LNCAP (cell line): Measurements from ENCODE around the gene NRP2.
A peak's percentile ranks its signal among the peaks of the same experiment; 100 is the strongest.

ENCODE experiments used
- CTCF ChIP-seq: fragments of 450-650 bp; IDR thresholded peaks from 2 replicates; pipeline ENCODE4 v1.5.1; 2017; ENCODE audit warnings: mild to moderate bottlenecking

Gene NRP2

GRCh38 chr2:205692104-205692503 is 9.8 kb downstream of the NRP2 start:
- TF ChIP-seq CTCF, result no peak

DNA sequence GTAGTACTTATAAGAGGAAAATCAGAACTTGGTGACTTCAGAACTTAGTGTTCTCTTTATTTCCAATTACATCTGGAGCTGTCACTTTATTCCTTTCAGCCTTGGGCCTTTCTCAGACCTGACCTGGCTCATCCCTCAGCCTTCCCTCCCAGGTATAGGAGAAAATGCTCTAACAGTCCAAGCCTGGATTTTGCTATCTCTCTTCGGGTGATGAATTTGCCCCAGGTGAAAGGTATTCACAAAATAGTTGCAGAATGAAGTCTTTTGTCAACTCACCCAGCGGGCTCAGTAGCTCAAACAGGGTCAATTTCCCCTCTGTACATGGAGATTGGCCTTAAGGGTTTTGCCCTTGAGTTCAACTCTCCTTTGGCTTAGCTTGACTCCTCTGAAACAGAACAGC is 12.0 kb downstream of the NRP2 start:
- no peak for TF ChIP-seq CTCF

DNA sequence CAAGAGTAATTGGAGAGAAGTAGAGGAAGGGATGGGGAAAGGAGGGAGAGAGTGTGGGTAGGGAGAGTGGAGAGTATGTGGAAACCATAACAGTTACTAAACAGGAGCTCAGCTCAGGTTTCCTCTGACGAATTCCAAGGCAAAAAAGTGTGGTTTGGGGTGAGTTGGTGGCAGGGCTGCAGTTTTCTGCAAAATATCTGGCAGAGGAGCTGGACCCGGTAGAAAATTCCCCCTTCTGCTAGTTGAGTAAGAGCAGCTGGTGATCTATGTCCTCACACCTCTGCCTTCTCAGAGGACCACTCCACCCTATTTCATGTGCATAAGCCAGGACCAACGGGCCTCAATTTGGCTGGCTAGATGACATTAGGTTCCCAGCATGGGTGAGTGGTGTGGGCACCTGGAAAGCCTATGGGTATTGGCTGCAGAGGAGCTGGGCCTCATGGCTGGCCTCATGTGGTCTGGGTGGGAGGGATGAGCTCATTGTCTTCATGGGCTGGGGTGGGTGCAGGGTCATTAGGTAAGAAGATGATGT is 13.2 kb downstream of the NRP2 start:
- TF ChIP-seq CTCF, result no peak

DNA sequence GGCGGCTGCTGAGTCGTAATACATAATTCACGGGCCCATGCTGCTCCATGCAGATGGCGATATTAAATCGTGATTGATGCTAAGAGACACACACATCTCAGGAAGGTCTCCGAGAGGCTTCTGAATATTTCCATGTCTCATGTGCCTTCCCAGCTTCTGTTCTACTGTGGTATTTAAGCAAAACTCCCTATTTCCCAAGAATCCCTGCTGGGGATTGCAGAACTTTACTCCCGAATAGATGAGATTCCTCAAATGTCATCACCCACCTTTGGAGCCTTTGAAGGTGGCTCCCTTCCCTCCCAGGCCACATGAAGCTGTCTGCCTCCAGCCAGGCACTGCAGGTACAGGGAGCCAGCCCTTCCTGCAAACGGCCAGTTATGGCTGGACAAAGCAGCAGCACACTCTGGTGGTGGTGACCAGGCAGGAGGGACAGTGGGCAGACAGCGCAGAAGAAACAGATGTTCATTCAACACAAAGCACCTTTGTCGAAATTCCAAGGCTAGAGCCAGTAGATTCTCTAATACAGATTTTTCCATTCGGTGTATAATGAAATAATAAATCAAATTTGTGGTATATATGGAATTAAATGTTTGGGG is 14.1 kb downstream of the NRP2 start:
- TF ChIP-seq CTCF, result peak; percentile 21; the same call in 1 of the 2 replicates

GRCh38 chr2:205696927-205697441 is 14.7 kb downstream of the NRP2 start:
- no peak for TF ChIP-seq CTCF

GRCh38 chr2:205698286-205699268 is 16.3 kb downstream of the NRP2 start:
- TF ChIP-seq CTCF, result no peak

- TF ChIP-seq CTCF, result no peak
Observed at GRCh38 chr2:205699515-205700289, 17.4 kb downstream of the NRP2 start.
